GM23338 (cell line): ENCODE data around the gene HCN2. TPM values are rescaled to one million over a fixed set of nuclear protein-coding genes. Genes with fewer than 3 reads are reported as not detected.

Experiments used
- ATAC-seq: fragments of 200-7000 bp; cut with Tn5 transposase; 3 replicates; pipeline ENCODE4 v1.9.1; 2020
- DNase-seq: peaks from one replicate; pipeline ENCODE4 v3.0.0-alpha.2; 2015; ENCODE audit warnings: low spot score
- H2AFZ ChIP-seq: fragments of 200-600 bp; sonication (generic); 2 replicates; pipeline ENCODE4 v1.8.0; 2016; ENCODE audit warnings: antibody characterized with exemption, mild to moderate bottlenecking, moderate library complexity
- H3F3A ChIP-seq: fragments of 200-600 bp; sonication (generic); replicated peaks from 2 replicates; pipeline ENCODE4 v1.8.0; 2017; ENCODE audit warnings: antibody characterized with exemption, mixed run types, low read depth
- H3K27ac ChIP-seq: fragments of 200-600 bp; sonication (generic); 2 replicates; pipeline ENCODE4 v1.6.1; 2016; ENCODE audit warnings: low read depth
- H3K27me3 ChIP-seq: fragments of 200-600 bp; sonication (generic); 2 replicates; pipeline ENCODE4 v1.8.0; 2016; ENCODE audit warnings: mild to moderate bottlenecking, mixed run types, moderate library complexity; ENCODE audit not compliant: insufficient read depth
- H3K36me3 ChIP-seq: fragments of 200-600 bp; sonication (generic); 2 replicates; pipeline ENCODE4 v1.8.0; 2016; ENCODE audit warnings: mild to moderate bottlenecking; ENCODE audit not compliant: insufficient read depth
- H3K4me1 ChIP-seq: fragments of 200-600 bp; sonication (generic); 2 replicates; pipeline ENCODE4 v1.8.0; 2016; ENCODE audit warnings: mild to moderate bottlenecking, moderate library complexity; ENCODE audit not compliant: insufficient read depth
- H3K4me2 ChIP-seq: fragments of 200-600 bp; sonication (generic); 2 replicates; pipeline ENCODE4 v1.7.1; 2017; ENCODE audit warnings: mixed run types
- H3K4me3 ChIP-seq: fragments of 200-600 bp; sonication (generic); 2 replicates; pipeline ENCODE4 v1.6.1; 2016; ENCODE audit warnings: mixed run types
- H3K79me2 ChIP-seq: fragments of 200-600 bp; sonication (generic); replicated peaks from 2 replicates; pipeline ENCODE4 v1.8.0; 2017; ENCODE audit warnings: mild to moderate bottlenecking; ENCODE audit not compliant: insufficient read depth
- H3K9me2 ChIP-seq: fragments of 200-600 bp; sonication (generic); 2 replicates; pipeline ENCODE4 v1.8.0; 2017; ENCODE audit not compliant: insufficient read depth
- H4K20me1 ChIP-seq: fragments of 200-600 bp; sonication (generic); replicated peaks from 2 replicates; pipeline ENCODE4 v1.8.0; 2017; ENCODE audit warnings: mild to moderate bottlenecking; ENCODE audit not compliant: insufficient read depth
- H3K27ac Mint-ChIP-seq: 2 replicates; pipeline ENCODE4 v1.8.0; 2020; ENCODE audit warnings: inconsistent platforms, mild to moderate bottlenecking, moderate library complexity, mixed read lengths
- H3K27me3 Mint-ChIP-seq: 3 replicates; pipeline ENCODE4 v1.8.0; 2022; ENCODE audit warnings: low read depth, mild to moderate bottlenecking, moderate library complexity, mixed read lengths, inconsistent platforms; ENCODE audit not compliant: insufficient read depth, poor library complexity
- H3K36me3 Mint-ChIP-seq: 3 replicates; pipeline ENCODE4 v1.8.0; 2021; ENCODE audit warnings: low read depth, mild to moderate bottlenecking, inconsistent platforms, moderate library complexity, mixed read lengths
- H3K4me1 Mint-ChIP-seq: 3 replicates; pipeline ENCODE4 v1.8.0; 2020; ENCODE audit warnings: mild to moderate bottlenecking, inconsistent platforms, mixed read lengths
- H3K4me3 Mint-ChIP-seq: 3 replicates; pipeline ENCODE4 v1.8.0; 2021; ENCODE audit warnings: moderate library complexity, mild to moderate bottlenecking, inconsistent platforms, mixed read lengths
- H3K9me3 Mint-ChIP-seq: 3 replicates; pipeline ENCODE4 v1.8.0; 2020; ENCODE audit warnings: moderate library complexity, mild to moderate bottlenecking, inconsistent platforms, mixed read lengths
- JUNB ChIP-seq: IDR thresholded peaks from one replicate; pipeline ENCODE4 v1.6.1; 2016; ENCODE audit warnings: antibody characterized with exemption; ENCODE audit not compliant: unreplicated experiment
- polyA plus RNA-seq: library from polyadenylated mRNA; unstranded; fragments of >200 nt; fragmentation: Nextera tagmentation; extraction: Ambion mirVana; gene quantifications from 2 replicates; pipeline ENCODE4 v1.2.1, GENCODE V29; 2016
- total RNA-seq: library from RNA; depleted of rRNA; stranded (reverse); fragments of >200 nt; shearing (Covaris generic); gene quantifications from 2 replicates; pipeline ENCODE4 v1.2.3, GENCODE V29; 2014; rRNA removed
- TF ChIP-seq, protein P1 (sequence below), 2 experiments: fragments of 200-600 bp in 1 of 2; sonication (generic) in 1 of 2; conservative IDR thresholded peaks; 2 replicates each; pipeline versions ENCODE4 v1.5.1 to v1.6.1; 2016 to 2017; ENCODE audit warnings: antibody characterized with exemption in 2 of 2, low read depth in 2 of 2, mild to moderate bottlenecking in 2 of 2, moderate library complexity in 1 of 2

Gene HCN2
- total and polyA plus RNA-seq, 2 experiments from 2014 or later = 0.06 to 2.9 TPM

DNA sequence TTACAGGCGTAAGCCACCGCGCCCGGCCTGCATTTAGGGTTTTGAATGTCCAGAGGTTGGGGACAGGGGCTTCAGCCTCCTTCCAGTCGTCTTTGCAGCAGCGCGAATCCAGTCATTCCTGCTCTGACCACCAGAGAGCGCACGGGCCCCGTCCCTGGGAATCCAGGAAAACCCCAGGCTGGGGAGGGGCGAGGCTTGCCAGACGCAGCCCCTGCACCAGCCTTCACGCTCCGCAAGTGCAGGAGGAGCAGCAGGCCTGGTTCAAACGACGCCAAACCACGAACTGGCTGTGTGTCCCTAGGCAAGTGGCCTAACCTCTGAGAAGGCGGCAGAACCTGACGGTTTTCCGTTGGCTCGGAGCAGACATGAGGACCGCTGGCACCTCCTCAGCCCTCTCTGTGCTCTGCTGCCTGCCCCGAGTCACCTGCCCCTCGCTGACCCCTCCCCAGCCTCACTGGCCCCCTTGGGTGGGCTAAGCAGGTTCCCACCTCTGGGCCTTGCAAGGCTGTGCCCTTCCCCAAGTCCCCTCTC lies 75.3 kb downstream of the HCN2 start:
- Mint-ChIP-seq H3K36me3 (no peaks in the 10 kb centered on the region; the same call in 1 of the 3 replicates), H3K9me3 (peaks cover 18% of the 10 kb centered on the region), H3K4me3 (peak overlapping the region; percentile 48; the same call in 2 of the 3 replicates), H3K27me3 (peaks cover 16% of the 10 kb centered on the region), H3K27ac (no peak overlapping the region), H3K4me1 (peaks cover 13% of the 10 kb centered on the region)
- Histone ChIP-seq H3K4me2 (no peak overlapping the region), H3F3A (peaks cover 8% of the 10 kb centered on the region; the same call in 1 of the 2 replicates), H3K4me3 (no peak overlapping the region), H3K9me2 (no peaks in the 10 kb centered on the region), H3K36me3 (no peaks in the 10 kb centered on the region), H3K27me3 (no peaks in the 10 kb centered on the region), H3K79me2 (peaks cover 29% of the 10 kb centered on the region), H4K20me1 (peaks cover 18% of the 10 kb centered on the region), H3K27ac (no peak overlapping the region), H3K4me1 (peaks cover 6% of the 10 kb centered on the region), H2AFZ (0 out of 2 replicates have a peak overlapping the region, but pooled peaks have one; percentile 76)
- TF ChIP-seq, protein P1, sequence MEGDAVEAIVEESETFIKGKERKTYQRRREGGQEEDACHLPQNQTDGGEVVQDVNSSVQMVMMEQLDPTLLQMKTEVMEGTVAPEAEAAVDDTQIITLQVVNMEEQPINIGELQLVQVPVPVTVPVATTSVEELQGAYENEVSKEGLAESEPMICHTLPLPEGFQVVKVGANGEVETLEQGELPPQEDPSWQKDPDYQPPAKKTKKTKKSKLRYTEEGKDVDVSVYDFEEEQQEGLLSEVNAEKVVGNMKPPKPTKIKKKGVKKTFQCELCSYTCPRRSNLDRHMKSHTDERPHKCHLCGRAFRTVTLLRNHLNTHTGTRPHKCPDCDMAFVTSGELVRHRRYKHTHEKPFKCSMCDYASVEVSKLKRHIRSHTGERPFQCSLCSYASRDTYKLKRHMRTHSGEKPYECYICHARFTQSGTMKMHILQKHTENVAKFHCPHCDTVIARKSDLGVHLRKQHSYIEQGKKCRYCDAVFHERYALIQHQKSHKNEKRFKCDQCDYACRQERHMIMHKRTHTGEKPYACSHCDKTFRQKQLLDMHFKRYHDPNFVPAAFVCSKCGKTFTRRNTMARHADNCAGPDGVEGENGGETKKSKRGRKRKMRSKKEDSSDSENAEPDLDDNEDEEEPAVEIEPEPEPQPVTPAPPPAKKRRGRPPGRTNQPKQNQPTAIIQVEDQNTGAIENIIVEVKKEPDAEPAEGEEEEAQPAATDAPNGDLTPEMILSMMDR (conservative IDR thresholded peaks at IDR 0.05; ENCODE audit: low read depth in 2 of 2) = peak; percentile 82 to 97
- TF ChIP-seq JUNB = no peak
- ATAC-seq (peak; percentile 65), DNase-seq (peak; percentile 96)

Other genes with a start within 250 kb of the HCN2 start
- gene MIER2, start 245.1 kb upstream of the HCN2 start, total RNA-seq = 37.9 and 41.3 TPM in 2 replicates
- gene MIER2, start 245.1 kb upstream of the HCN2 start, polyA plus RNA-seq = 30.2 and 34.0 TPM in 2 replicates
- gene C2CD4C, start 180.7 kb upstream of the HCN2 start, total RNA-seq = 10.6 and 12.5 TPM in 2 replicates
- gene C2CD4C, start 180.7 kb upstream of the HCN2 start, polyA plus RNA-seq = 2.1 and 2.6 TPM in 2 replicates
- 2.9 and 4.6 TPM in 2 replicates for gene SHC2, start 128.8 kb upstream of the HCN2 start, total RNA-seq
- 2.2 and 2.6 TPM in 2 replicates for gene SHC2, start 128.8 kb upstream of the HCN2 start, polyA plus RNA-seq
- 1.0 and 2.5 TPM in 2 replicates for gene MADCAM1, start 93.4 kb upstream of the HCN2 start, total RNA-seq
- 2.1 and 3.3 TPM in 2 replicates for gene MADCAM1, start 93.4 kb upstream of the HCN2 start, polyA plus RNA-seq
- 29.0 and 38.4 TPM in 2 replicates for gene TPGS1, start 82.4 kb upstream of the HCN2 start, total RNA-seq
- gene TPGS1, start 82.4 kb upstream of the HCN2 start, polyA plus RNA-seq = 11.9 and 14.9 TPM in 2 replicates
- 146 and 148 TPM in 2 replicates for gene CDC34, start 58.1 kb upstream of the HCN2 start, total RNA-seq
- gene CDC34, start 58.1 kb upstream of the HCN2 start, polyA plus RNA-seq = 114 and 118 TPM in 2 replicates
- not detected in 2 replicates for gene GZMM, start 45.8 kb upstream of the HCN2 start, total RNA-seq
- gene GZMM, start 45.8 kb upstream of the HCN2 start, polyA plus RNA-seq = 0.29 TPM in 1 of 2 replicates, not detected in the other
- gene BSG, start 17.3 kb upstream of the HCN2 start, total RNA-seq = 891 and 973 TPM in 2 replicates
- gene BSG, start 17.3 kb upstream of the HCN2 start, polyA plus RNA-seq = 957 and 960 TPM in 2 replicates
- 120 and 148 TPM in 2 replicates for gene POLRMT, start 43.7 kb downstream of the HCN2 start, total RNA-seq
- 98.0 and 125 TPM in 2 replicates for gene POLRMT, start 43.7 kb downstream of the HCN2 start, polyA plus RNA-seq
- gene FGF22, start 50.0 kb downstream of the HCN2 start, total RNA-seq = 0.31 and 2.8 TPM in 2 replicates
- 1.0 and 1.1 TPM in 2 replicates for gene FGF22, start 50.0 kb downstream of the HCN2 start, polyA plus RNA-seq
- gene RNF126, start 73.3 kb downstream of the HCN2 start, total RNA-seq = 80.5 and 112 TPM in 2 replicates
- 91.7 and 95.7 TPM in 2 replicates for gene RNF126, start 73.3 kb downstream of the HCN2 start, polyA plus RNA-seq
- gene FSTL3, start 86.5 kb downstream of the HCN2 start, total RNA-seq = 10.1 and 12.5 TPM in 2 replicates
- gene FSTL3, start 86.5 kb downstream of the HCN2 start, polyA plus RNA-seq = 2.9 and 3.1 TPM in 2 replicates
- gene PRSS57, start 105.6 kb downstream of the HCN2 start, total RNA-seq = not detected in 2 replicates
- gene PRSS57, start 105.6 kb downstream of the HCN2 start, polyA plus RNA-seq = 0.21 and 0.34 TPM in 2 replicates
- 21.7 and 26.1 TPM in 2 replicates for gene PALM, start 119.1 kb downstream of the HCN2 start, total RNA-seq
- 3.8 and 4.8 TPM in 2 replicates for gene PALM, start 119.1 kb downstream of the HCN2 start, polyA plus RNA-seq
- gene MISP, start 161.2 kb downstream of the HCN2 start, total RNA-seq = 0.23 and 0.28 TPM in 2 replicates
- gene MISP, start 161.2 kb downstream of the HCN2 start, polyA plus RNA-seq = 0.27 and 0.40 TPM in 2 replicates
- gene PTBP1, start 207.6 kb downstream of the HCN2 start, total RNA-seq = 539 and 552 TPM in 2 replicates
- 632 and 705 TPM in 2 replicates for gene PTBP1, start 207.6 kb downstream of the HCN2 start, polyA plus RNA-seq
- gene PLPPR3, start 232.1 kb downstream of the HCN2 start, total RNA-seq = 74.7 and 81.1 TPM in 2 replicates
- 13.6 and 14.8 TPM in 2 replicates for gene PLPPR3, start 232.1 kb downstream of the HCN2 start, polyA plus RNA-seq
- gene AZU1, start 238.0 kb downstream of the HCN2 start, total RNA-seq = 0.50 and 1.4 TPM in 2 replicates
- 0.30 and 0.78 TPM in 2 replicates for gene AZU1, start 238.0 kb downstream of the HCN2 start, polyA plus RNA-seq